Gastroesophageal sphincter (tissue), 4 donors: ENCODE measurements around the gene TRMT61A. TPM values are rescaled to one million over a fixed set of nuclear protein-coding genes. Genes with fewer than 3 reads are reported as not detected.
A peak's percentile ranks its signal among the peaks of the same experiment; 100 is the strongest.

Source experiments
- ATAC-seq: fragments of 150-250 bp; one replicate; pipeline ENCODE4 v1.9.1; 2016; ENCODE audit warnings: mild to moderate bottlenecking, moderate library complexity
- H3K27ac ChIP-seq, 4 donors: fragments of 200-600 bp; sonication (generic) in 3 of 4; 1 replicate in 3 of 4; 2 replicates in 1 of 4; pipeline ENCODE4 v1.5.1; 2016 to 2019
- H3K27me3 ChIP-seq: fragments of 200-600 bp; sonication (generic); one replicate; pipeline ENCODE4 v1.5.1; 2019
- H3K36me3 ChIP-seq, 2 donors: fragments of 200-600 bp; sonication (generic); one replicate each; pipeline ENCODE4 v1.5.1; 2019; ENCODE audit warnings: control low read depth in 1 of 2
- H3K4me1 ChIP-seq, 3 donors: fragments of 200-600 bp; sonication (generic); 1 replicate in 2 of 3; 2 replicates in 1 of 3; pipeline ENCODE4 v1.5.1; 2016 to 2019; ENCODE audit warnings: control low read depth in 2 of 3
- H3K4me3 ChIP-seq, 2 donors: fragments of 200-600 bp; sonication (generic); one replicate each; pipeline ENCODE4 v1.5.1; 2019; ENCODE audit warnings: mild to moderate bottlenecking in 1 of 2, moderate library complexity in 1 of 2
- H3K9me3 ChIP-seq, 3 donors: fragments of 200-600 bp; sonication (generic); one replicate each; pipeline ENCODE4 v1.5.1; 2017 to 2019; ENCODE audit warnings: control low read depth in 2 of 3
- EP300 ChIP-seq: sonication (generic); formaldehyde crosslinking; IDR thresholded peaks from one replicate; pipeline ENCODE4 v1.6.1; 2017; ENCODE audit warnings: antibody characterized with exemption, mild to moderate bottlenecking
- POLR2A ChIP-seq, 2 donors: fragments of 450-650 bp; IDR thresholded peaks; one replicate each; pipeline ENCODE4 v1.6.1; 2017; ENCODE audit warnings: antibody characterized with exemption in 2 of 2, mild to moderate bottlenecking in 2 of 2, moderate library complexity in 1 of 2
- POLR2AphosphoS5 ChIP-seq: sonication (generic); formaldehyde crosslinking; IDR thresholded peaks from one replicate; pipeline ENCODE4 v1.6.1; 2017; ENCODE audit warnings: antibody characterized with exemption
- WGBS, 2 donors: methylation state at CpG; one replicate each; pipeline ENCODE4 v1.1.5; 2018; ENCODE audit warnings: low coverage in 1 of 2; 5-methylcytosine and 5-hydroxymethylcytosine counted together
- small RNA-seq, 4 donors: library from RNA; depleted of rRNA; stranded (forward); fragments of <200 nt; gene quantifications; one replicate each; pipeline ENCODE3, GENCODE V24; 2016
- total RNA-seq, 4 donors: library from RNA; depleted of rRNA; stranded (reverse); fragments of >200 nt; gene quantifications; one replicate each; pipeline ENCODE4 v1.1.0, GENCODE V29; 2016
- TF ChIP-seq, protein P1 (sequence below), 4 experiments: fragments of 200-600 bp in 2 of 4; fragments of 450-650 bp in 2 of 4; sonication (generic) in 1 of 4; IDR thresholded peaks; one replicate each; pipeline ENCODE4 v1.5.1; 2017 to 2019; ENCODE audit warnings: antibody characterized with exemption in 4 of 4, mild to moderate bottlenecking in 2 of 4, moderate library complexity in 2 of 4

The TRMT61A gene
- total RNA-seq, 4 donors from 2014 or later = 22.5 to 45.2 (median 30.9) TPM

DNA sequence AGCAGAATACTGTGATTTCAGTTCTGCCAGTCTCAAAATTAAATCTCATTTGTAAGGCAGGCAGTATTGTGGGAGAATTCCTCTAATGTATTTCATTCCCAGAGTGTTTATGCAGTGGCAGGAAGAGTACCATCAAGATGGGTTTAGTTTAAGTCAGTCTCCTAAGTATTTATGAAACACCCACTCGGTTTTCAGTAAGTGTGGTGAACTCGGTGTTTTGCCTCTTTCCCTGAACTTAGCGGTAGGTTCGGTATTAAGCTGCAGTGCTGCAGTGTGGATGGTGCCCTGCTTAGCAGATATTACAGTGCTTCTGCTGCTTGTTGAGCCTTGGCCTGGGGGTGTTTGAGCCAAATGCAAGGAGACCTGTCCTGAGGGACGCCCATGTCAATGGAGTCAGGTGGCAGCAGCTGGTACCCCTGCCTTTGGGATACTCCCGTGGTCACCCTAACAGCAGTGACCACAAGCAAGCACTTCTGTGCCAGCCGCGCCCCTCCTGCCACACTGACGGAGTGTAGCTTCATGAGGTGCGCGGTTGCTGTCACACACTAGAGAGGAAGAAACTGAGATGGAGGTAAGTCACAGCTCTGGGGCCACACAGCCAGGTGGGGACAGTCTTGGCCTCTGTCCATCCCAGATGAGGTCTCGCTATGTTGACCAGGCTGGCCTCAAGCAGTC lies 49.5 kb downstream of the TRMT61A start:
- no peaks in the 10 kb centered on the region for H3K9me3 ChIP-seq
- no peak for TF ChIP-seq POLR2AphosphoS5
- no peak for TF ChIP-seq POLR2A (IDR thresholded peaks at IDR 0.05)
- TF ChIP-seq, protein P1, sequence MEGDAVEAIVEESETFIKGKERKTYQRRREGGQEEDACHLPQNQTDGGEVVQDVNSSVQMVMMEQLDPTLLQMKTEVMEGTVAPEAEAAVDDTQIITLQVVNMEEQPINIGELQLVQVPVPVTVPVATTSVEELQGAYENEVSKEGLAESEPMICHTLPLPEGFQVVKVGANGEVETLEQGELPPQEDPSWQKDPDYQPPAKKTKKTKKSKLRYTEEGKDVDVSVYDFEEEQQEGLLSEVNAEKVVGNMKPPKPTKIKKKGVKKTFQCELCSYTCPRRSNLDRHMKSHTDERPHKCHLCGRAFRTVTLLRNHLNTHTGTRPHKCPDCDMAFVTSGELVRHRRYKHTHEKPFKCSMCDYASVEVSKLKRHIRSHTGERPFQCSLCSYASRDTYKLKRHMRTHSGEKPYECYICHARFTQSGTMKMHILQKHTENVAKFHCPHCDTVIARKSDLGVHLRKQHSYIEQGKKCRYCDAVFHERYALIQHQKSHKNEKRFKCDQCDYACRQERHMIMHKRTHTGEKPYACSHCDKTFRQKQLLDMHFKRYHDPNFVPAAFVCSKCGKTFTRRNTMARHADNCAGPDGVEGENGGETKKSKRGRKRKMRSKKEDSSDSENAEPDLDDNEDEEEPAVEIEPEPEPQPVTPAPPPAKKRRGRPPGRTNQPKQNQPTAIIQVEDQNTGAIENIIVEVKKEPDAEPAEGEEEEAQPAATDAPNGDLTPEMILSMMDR (IDR thresholded peaks at IDR 0.05) = no peak
- TF ChIP-seq EP300 = no peak
- H3K27ac ChIP-seq = peak overlapping the region in 1 of 4 donors; percentile 41
- H3K27me3 ChIP-seq = no peaks in the 10 kb centered on the region
- WGBS, 2 donors = 74 to 79% methylated on average over 4 to 5 of the region's 12 CpGs
- H3K36me3 ChIP-seq = peaks cover 0 to 66% of the 10 kb centered on the region in 2 donors
- H3K4me3 ChIP-seq = no peak overlapping the region
- ATAC-seq = no peak
- peaks cover 0 to 38% (median 13%) of the 10 kb centered on the region in 3 donors for H3K4me1 ChIP-seq

DNA sequence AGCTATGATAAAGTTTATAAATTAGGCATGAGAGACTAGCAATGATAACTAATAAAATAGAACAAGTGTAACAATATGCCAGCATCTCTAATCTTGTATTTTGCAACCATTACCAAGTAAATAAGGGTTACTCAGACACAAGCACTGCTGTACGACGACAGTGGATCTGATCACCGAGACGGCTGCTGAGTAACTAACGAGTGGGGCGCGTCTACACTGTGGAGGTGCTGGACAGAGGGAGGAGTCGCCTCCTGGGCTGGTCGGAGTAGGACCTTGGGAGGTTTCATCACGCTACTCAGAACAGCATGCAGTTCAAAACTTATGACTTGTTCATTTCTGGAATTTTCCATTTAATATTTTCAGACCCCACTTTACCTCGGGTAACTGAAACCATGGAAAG lies 52.2 kb downstream of the TRMT61A start:
- H3K4me1 ChIP-seq = peaks cover 0 to 13% (median 10%) of the 10 kb centered on the region in 3 donors
- no peaks in the 10 kb centered on the region for H3K27me3 ChIP-seq
- ATAC-seq = no peak
- H3K36me3 ChIP-seq = peaks cover 0 to 60% of the 10 kb centered on the region in 2 donors
- no peak overlapping the region for H3K4me3 ChIP-seq
- H3K9me3 ChIP-seq = no peaks in the 10 kb centered on the region
- no peak overlapping the region for H3K27ac ChIP-seq
- WGBS, 2 donors = 88% methylated on average over 8 to 11 of the region's 11 CpGs
- TF ChIP-seq, protein P1 (IDR thresholded peaks at IDR 0.05) = no peak
- TF ChIP-seq POLR2AphosphoS5 = no peak
- no peak for TF ChIP-seq EP300

DNA sequence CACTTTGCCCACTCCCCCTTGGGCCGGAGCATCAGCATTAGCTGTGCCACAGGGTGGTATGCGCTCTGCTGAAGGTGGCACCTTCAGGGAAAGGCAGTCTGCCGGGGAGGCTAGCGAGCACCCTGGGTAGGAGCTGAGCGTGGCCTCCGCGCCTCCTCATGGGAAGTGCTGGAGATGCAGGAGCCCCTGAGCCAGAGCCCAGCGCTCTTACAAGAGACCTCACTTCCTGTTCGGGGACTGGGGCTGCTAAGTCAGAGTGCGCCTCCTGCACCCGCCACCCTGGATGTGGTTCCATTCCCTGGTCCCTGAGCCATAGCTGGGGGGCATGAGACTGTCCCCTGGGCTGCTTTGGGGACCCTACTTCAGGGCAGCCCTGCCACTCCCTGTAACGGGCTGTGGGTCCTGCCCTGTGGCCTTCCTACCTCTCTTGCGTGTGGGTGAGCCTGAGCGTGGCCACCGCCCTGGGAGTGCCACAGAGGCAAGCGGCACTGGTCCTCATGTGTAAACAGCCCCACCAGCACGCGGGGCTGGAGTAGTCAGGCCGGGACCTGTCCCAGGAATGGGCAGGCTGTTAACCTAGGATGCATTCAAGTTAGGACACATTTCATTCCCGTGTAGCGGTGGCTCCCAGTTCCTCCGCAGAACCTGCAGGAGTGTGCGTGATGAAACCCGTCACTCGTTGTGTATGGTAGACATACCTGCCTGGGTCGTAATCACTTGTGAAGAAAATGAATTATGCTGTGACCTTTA lies 53.1 kb downstream of the TRMT61A start:
- Histone ChIP-seq H3K4me1 (peaks cover 0 to 5% (median 4%) of the 10 kb centered on the region in 3 donors), H3K27ac (no peak overlapping the region), H3K4me3 (no peak overlapping the region), H3K9me3 (no peaks in the 10 kb centered on the region), H3K36me3 (peaks cover 0 to 61% of the 10 kb centered on the region in 2 donors), H3K27me3 (no peaks in the 10 kb centered on the region)
- 80 to 97% methylated on average over 2 to 7 of the region's 26 CpGs for WGBS, 2 donors
- no peak for ATAC-seq
- TF ChIP-seq, protein P1 (IDR thresholded peaks at IDR 0.05) = no peak
- TF ChIP-seq EP300 = no peak
- TF ChIP-seq POLR2AphosphoS5 = no peak
- no peak for TF ChIP-seq POLR2A (IDR thresholded peaks at IDR 0.05)

DNA sequence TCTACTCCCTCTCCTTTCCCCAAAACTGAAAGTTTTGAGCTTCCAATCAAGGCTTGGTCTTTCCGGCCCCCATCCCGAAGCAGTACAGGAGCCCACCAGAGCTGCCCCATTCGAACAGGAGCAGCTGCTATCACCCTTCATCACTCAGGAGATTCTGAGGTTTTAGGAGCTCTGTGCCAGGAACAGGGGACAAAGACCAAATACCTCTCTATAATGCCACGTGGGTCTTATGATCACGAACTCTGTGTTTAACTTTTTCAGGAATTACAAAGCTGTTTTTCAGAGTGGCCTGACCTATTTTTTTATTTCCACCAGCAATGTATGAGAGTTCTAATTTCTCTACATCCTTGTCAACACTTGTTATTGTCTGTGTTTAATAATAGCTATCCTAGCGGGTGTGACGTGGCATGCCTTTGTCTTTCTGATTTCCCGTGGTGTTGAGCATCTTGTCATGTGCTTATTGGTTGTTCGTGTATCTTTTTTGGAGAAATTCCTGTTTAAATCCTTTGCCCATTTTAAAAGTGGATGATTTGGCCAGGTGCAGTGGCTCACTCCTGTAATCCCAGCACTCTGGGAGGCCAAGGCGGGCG lies 55.4 kb downstream of the TRMT61A start:
- ATAC-seq = no peak
- Histone ChIP-seq H3K36me3 (peaks cover 0 to 60% of the 10 kb centered on the region in 2 donors), H3K9me3 (no peaks in the 10 kb centered on the region), H3K4me1 (no peaks in the 10 kb centered on the region), H3K27me3 (no peaks in the 10 kb centered on the region), H3K27ac (no peak overlapping the region), H3K4me3 (no peak overlapping the region)
- no peak for TF ChIP-seq POLR2A (IDR thresholded peaks at IDR 0.05)
- no peak for TF ChIP-seq EP300
- TF ChIP-seq POLR2AphosphoS5 = no peak
- TF ChIP-seq, protein P1 (IDR thresholded peaks at IDR 0.05) = no peak
- WGBS, 2 donors = 69 to 80% methylated on average over 8 to 10 of the region's 11 CpGs

Small RNA genes within 50 kb of the gene (small RNA-seq; reads per million reads assigned to genes)
- gene RNU4-68P (0 to 10.1 (median 0) reads per million in 4 donors), gene RNU7-160P (0 reads per million in 4 donors)

Other genes starting within 250 kb of the TRMT61A start
- gene EIF5, start 195.0 kb upstream of the TRMT61A start, total RNA-seq = 100 to 1,000 TPM; 166 to 252 (median 203) TPM
- gene MARK3, start 143.8 kb upstream of the TRMT61A start, total RNA-seq = 100 to 1,000 TPM in 1 of 4 donors, 10 to 100 TPM in 3; 65.1 to 127 (median 70.4) TPM
- gene CKB, start 6.4 kb upstream of the TRMT61A start, total RNA-seq = 1,000 to 10,000 TPM in 2 of 4 donors, 100 to 1,000 TPM in 2; 453 to 1,624 (median 922) TPM
- 10 to 100 TPM; 31.1 to 41.3 (median 38.5) TPM for gene BAG5, start 33.5 kb downstream of the TRMT61A start, total RNA-seq
- gene COA8, start 33.8 kb downstream of the TRMT61A start, total RNA-seq = 10 to 100 TPM; 25.8 to 41.4 (median 28.4) TPM
- gene KLC1, start 100.0 kb downstream of the TRMT61A start, total RNA-seq = 100 to 1,000 TPM; 275 to 390 (median 339) TPM
- 1 to 10 TPM; 1.2 to 7.8 (median 3.6) TPM for gene XRCC3, start 186.3 kb downstream of the TRMT61A start, total RNA-seq
- 100 to 1,000 TPM; 128 to 268 (median 205) TPM for gene ZFYVE21, start 186.6 kb downstream of the TRMT61A start, total RNA-seq